NB4 (cell line): ENCODE data around the gene EVC.

ENCODE experiments used
- CTCF ChIP-seq: IDR thresholded peaks from one replicate; pipeline ENCODE4 v1.5.1; 2012; ENCODE audit warnings: low read depth, low read length
- POLR2A ChIP-seq: IDR thresholded peaks from 2 replicates; pipeline ENCODE4 v1.6.1; 2011; ENCODE audit warnings: mild to moderate bottlenecking; ENCODE audit not compliant: insufficient read length; ENCODE audit errors: extremely low read depth
- TF ChIP-seq, protein P1 (sequence below): IDR thresholded peaks from 2 replicates; pipeline ENCODE4 v1.6.1; 2011; ENCODE audit warnings: low read depth, low read length

GRCh38 chr4:5701971-5702370 is 9.0 kb upstream of the EVC start:
- TF ChIP-seq POLR2A (no peak), CTCF (no peak)
- TF ChIP-seq, protein P1, sequence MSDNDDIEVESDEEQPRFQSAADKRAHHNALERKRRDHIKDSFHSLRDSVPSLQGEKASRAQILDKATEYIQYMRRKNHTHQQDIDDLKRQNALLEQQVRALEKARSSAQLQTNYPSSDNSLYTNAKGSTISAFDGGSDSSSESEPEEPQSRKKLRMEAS: no peak
